Esophagus muscularis mucosa (tissue), 3 donors: ENCODE results near the gene C2CD4C.

Experiments
- POLR2A ChIP-seq: fragments of 450-650 bp; IDR thresholded peaks from one replicate; pipeline ENCODE4 v1.6.1; 2017; ENCODE audit warnings: antibody characterized with exemption, moderate library complexity, mild to moderate bottlenecking, low read depth
- POLR2AphosphoS5 ChIP-seq, 2 donors: sonication (generic); formaldehyde crosslinking; IDR thresholded peaks; one replicate each; pipeline ENCODE4 v1.6.1; 2017; ENCODE audit warnings: antibody characterized with exemption in 2 of 2
- TF ChIP-seq, protein P1 (sequence below), 3 experiments: fragments of 200-600 bp in 2 of 3; fragments of 450-650 bp in 1 of 3; sonication (generic) in 2 of 3; IDR thresholded peaks; one replicate each; pipeline ENCODE4 v1.5.1; 2017 to 2019; ENCODE audit warnings: antibody characterized with exemption in 3 of 3, mild to moderate bottlenecking in 2 of 3, moderate library complexity in 1 of 3

DNA sequence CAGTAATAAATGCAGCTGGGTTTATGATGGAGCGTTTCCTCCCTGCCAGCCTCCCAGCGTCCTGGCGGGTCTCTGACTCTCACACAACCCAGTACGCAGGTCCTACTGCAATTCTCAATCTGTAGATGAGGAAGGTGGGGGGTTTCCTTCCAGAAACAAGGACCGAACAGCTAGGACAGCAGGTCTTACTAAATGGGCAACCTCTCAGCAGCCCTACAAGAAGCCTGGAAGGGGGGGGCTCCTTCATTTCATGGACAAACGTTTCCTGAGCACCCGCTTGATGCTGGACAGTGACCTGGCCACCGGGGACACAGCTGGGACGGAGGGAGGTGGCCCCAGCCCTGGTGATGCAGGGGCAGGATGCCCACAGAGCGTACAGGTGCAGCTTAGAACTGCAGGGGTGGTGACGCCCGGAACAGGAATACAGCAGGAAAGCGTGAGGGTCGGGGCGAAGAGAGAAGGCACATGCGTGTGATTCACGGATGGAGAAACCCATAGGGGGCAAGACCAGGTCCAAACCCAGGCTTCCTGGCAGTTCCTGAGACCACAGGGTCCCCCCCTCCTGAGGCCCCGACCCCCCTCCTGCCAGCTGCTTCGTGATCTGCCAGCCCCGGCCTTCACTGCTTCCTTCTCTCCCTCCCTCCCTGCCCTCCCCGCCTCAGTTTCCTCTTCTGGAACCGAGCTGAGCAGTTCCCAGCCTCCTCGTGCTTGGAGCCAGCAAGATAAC lies 732 bp upstream of the C2CD4C start:
- TF ChIP-seq, protein P1, sequence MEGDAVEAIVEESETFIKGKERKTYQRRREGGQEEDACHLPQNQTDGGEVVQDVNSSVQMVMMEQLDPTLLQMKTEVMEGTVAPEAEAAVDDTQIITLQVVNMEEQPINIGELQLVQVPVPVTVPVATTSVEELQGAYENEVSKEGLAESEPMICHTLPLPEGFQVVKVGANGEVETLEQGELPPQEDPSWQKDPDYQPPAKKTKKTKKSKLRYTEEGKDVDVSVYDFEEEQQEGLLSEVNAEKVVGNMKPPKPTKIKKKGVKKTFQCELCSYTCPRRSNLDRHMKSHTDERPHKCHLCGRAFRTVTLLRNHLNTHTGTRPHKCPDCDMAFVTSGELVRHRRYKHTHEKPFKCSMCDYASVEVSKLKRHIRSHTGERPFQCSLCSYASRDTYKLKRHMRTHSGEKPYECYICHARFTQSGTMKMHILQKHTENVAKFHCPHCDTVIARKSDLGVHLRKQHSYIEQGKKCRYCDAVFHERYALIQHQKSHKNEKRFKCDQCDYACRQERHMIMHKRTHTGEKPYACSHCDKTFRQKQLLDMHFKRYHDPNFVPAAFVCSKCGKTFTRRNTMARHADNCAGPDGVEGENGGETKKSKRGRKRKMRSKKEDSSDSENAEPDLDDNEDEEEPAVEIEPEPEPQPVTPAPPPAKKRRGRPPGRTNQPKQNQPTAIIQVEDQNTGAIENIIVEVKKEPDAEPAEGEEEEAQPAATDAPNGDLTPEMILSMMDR (IDR thresholded peaks at IDR 0.05): no peak
- no peak for TF ChIP-seq POLR2AphosphoS5 (IDR thresholded peaks at IDR 0.05)
- TF ChIP-seq POLR2A: no peak
